Left ventricle myocardium inferior (tissue), 1 donor: ENCODE results near the gene ERC1. TPM values are rescaled to one million over a fixed set of nuclear protein-coding genes. Genes with fewer than 3 reads are reported as not detected.

Experiments used
- DNase-seq: peaks from one replicate; pipeline ENCODE4 v3.0.0-alpha.2; 2020
- H3K27ac ChIP-seq: fragments of 200-600 bp; replicated peaks from 2 replicates; pipeline ENCODE4 v1.8.0; 2021
- H3K27me3 ChIP-seq: fragments of 200-600 bp; 2 replicates; pipeline ENCODE4 v1.8.0; 2021; ENCODE audit warnings: low read depth
- H3K36me3 ChIP-seq: fragments of 200-600 bp; 2 replicates; pipeline ENCODE4 v1.8.0; 2021
- H3K4me1 ChIP-seq: fragments of 200-600 bp; 2 replicates; pipeline ENCODE4 v1.8.0; 2021
- H3K4me3 ChIP-seq: fragments of 200-600 bp; 2 replicates; pipeline ENCODE4 v1.8.0; 2021; ENCODE audit warnings: mild to moderate bottlenecking, moderate library complexity
- H3K9me3 ChIP-seq: fragments of 200-600 bp; replicated peaks from 2 replicates; pipeline ENCODE4 v1.8.0; 2021
- intact Hi-C: fragments of 100-400 bp; cut with micrococcal nuclease; formaldehyde crosslinking; loops from one replicate; pipeline ENCODE4 v1.11.0; 2022
- total RNA-seq: library from RNA; stranded (reverse); fragmentation: NEBNext Ultra II Directional; extraction: Animal tissue kit (Norgen Biotek cat#: 25700); gene quantifications from one replicate; pipeline ENCODE4 v1.2.1, GENCODE V29; 2021
- TF ChIP-seq, protein P1 (sequence below): fragments of 200-600 bp; IDR thresholded peaks from 2 replicates; pipeline ENCODE4 v1.8.0; 2021; ENCODE audit warnings: antibody characterized with exemption, mild to moderate bottlenecking, borderline replicate concordance
- donor health status: DM: no; HTN: yes; CAD: no; lungs with severe emphysema.

ERC1 gene
- total RNA-seq, 1 donor from 2014 or later: 50.8 TPM

DNA sequence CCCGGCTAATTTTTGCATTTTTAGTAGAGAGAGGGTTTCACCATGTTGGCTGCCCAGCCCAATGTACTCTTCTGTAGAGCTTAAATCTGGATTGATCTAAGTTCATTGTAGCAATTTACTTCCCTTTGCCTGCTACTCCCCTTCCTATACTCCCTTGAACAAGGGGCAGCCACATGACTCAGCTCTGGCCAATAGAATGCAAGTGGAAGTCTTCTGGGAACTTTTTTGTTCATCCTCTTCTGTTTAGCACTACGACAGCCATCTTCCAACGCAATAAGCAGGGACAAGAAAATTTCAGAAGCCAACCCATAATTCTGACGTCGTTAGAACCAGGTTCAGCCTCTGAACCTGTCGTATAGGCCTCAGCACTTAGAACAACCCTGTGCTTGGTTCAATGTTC is 35.1 kb upstream of the ERC1 start:
- Histone ChIP-seq H3K36me3 (no peaks in the 10 kb centered on the region), H3K27ac (no peak overlapping the region), H3K27me3 (no peaks in the 10 kb centered on the region), H3K4me1 (no peaks in the 10 kb centered on the region), H3K4me3 (no peak overlapping the region), H3K9me3 (no peaks in the 10 kb centered on the region)
- intact Hi-C loops: no loop called here
- TF ChIP-seq, protein P1, sequence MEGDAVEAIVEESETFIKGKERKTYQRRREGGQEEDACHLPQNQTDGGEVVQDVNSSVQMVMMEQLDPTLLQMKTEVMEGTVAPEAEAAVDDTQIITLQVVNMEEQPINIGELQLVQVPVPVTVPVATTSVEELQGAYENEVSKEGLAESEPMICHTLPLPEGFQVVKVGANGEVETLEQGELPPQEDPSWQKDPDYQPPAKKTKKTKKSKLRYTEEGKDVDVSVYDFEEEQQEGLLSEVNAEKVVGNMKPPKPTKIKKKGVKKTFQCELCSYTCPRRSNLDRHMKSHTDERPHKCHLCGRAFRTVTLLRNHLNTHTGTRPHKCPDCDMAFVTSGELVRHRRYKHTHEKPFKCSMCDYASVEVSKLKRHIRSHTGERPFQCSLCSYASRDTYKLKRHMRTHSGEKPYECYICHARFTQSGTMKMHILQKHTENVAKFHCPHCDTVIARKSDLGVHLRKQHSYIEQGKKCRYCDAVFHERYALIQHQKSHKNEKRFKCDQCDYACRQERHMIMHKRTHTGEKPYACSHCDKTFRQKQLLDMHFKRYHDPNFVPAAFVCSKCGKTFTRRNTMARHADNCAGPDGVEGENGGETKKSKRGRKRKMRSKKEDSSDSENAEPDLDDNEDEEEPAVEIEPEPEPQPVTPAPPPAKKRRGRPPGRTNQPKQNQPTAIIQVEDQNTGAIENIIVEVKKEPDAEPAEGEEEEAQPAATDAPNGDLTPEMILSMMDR: no peak
- no peak for DNase-seq

DNA sequence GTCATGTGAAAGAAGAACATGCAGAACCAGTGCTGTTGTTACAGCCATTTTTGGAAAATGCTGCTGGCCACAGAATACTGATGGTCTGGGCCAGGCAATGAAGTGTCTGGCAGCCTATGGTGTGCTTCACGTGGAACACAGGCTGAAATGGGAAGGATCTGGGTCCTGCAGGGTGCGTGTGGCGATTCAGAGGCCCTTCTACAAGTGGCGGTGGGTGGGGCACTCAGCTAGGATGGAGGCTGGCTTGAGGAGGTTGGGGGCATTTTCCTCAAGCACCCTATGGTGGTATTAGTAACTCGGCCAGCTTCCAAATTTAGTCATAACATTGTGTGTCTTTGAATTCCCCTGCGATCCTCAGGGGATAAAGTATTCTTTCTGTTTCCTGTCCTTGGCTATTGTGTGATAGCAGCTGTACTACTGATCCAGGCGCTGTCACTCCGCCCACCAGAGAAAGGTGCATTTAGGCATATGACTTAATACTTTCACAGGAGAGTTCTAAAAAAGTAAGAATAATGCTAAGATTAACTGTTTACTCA is 32.4 kb upstream of the ERC1 start:
- Histone ChIP-seq H3K9me3 (no peaks in the 10 kb centered on the region), H3K4me3 (no peak overlapping the region), H3K27me3 (no peaks in the 10 kb centered on the region), H3K4me1 (no peaks in the 10 kb centered on the region), H3K27ac (peak overlapping the region; percentile 39), H3K36me3 (no peaks in the 10 kb centered on the region)
- intact Hi-C loops: no loop called here
- DNase-seq: no peak
- TF ChIP-seq, protein P1: no peak

DNA sequence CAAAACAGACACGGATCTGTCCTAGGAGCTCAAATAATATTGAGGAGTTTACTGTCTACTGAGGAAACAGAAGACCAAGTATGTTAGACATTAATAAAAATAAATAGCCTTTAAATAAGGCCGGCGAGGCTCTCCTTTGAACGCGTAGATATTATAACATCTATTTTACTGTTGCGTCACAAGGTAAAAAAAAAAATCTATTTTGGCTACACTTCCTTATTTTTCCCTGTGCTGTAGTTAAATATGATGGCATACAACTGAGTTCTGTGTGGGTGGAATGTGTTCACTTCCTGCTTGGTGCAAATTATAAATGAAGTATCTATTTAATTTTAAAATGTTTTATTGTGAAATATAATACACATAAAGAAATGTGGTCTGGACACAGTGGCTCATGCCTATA is 24.3 kb upstream of the ERC1 start:
- H3K27me3 ChIP-seq: no peaks in the 10 kb centered on the region
- TF ChIP-seq, protein P1: no peak
- no peak overlapping the region for H3K4me3 ChIP-seq
- H3K36me3 ChIP-seq: no peaks in the 10 kb centered on the region
- no peaks in the 10 kb centered on the region for H3K4me1 ChIP-seq
- no peak overlapping the region for H3K27ac ChIP-seq
- H3K9me3 ChIP-seq: no peaks in the 10 kb centered on the region
- intact Hi-C loops: no loop called here
- no peak for DNase-seq

DNA sequence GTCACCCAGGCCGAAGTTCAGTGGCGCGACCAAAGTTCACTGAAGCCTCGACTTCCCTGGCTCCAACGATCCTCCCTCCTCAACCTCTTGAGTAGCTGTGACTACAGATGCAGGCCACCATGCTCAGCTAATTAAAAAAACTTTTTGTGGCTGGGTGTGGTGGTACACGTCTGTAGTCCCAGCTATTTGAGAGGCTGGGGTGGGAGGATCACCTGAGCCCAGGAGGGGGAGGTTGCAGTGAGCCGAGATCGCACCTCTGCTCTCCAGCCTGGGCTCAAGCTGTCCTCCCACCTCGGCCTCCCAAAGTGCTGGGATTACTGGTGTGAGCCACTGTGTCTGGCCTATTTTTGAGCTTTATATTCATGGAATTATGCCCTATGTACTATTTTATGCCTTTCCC is 23.4 kb upstream of the ERC1 start:
- H3K4me1 ChIP-seq: no peaks in the 10 kb centered on the region
- TF ChIP-seq, protein P1: no peak
- no peaks in the 10 kb centered on the region for H3K27me3 ChIP-seq
- H3K27ac ChIP-seq: no peak overlapping the region
- no peak for DNase-seq
- intact Hi-C loops: no loop called here
- no peak overlapping the region for H3K4me3 ChIP-seq
- H3K9me3 ChIP-seq: no peaks in the 10 kb centered on the region
- no peaks in the 10 kb centered on the region for H3K36me3 ChIP-seq

DNA sequence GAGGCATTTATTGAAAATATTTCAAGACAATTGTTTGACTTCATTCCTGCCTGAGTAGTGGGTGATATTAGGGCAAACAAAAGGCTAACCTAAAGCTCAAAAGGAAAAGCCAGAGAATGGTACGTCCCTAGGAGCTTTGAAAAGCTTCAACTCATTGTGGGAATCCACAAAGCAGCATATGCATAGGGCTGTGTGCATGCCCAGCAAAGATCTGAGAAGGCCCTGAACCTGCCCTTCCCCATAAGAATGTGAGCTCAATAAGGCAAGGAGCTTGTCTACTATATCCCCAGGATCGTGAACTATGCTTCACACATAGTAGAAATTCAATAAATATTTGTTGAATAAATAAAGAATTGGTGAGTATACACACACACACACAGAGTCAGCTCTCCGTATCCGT is 22.5 kb upstream of the ERC1 start:
- Histone ChIP-seq H3K4me1 (no peaks in the 10 kb centered on the region), H3K36me3 (no peaks in the 10 kb centered on the region), H3K27ac (no peak overlapping the region), H3K27me3 (no peaks in the 10 kb centered on the region), H3K4me3 (no peak overlapping the region), H3K9me3 (no peaks in the 10 kb centered on the region)
- TF ChIP-seq, protein P1: no peak
- intact Hi-C loops: no loop called here
- no peak for DNase-seq
